IPS-15b (cell line): Measurements from ENCODE around the gene ARMC2.
"Not testable (repeated sequence)": the region's sequence is repeated elsewhere in the genome, so short reads cannot be mapped to it uniquely, and the experiment has no call there.

ENCODE experiments used
- H3K27me3 ChIP-seq: one replicate; pipeline ENCODE4 v1.6.1; 2013; ENCODE audit warnings: low read length; ENCODE audit not compliant: control insufficient read depth, insufficient read depth
- H3K36me3 ChIP-seq: one replicate; pipeline ENCODE4 v1.6.1; 2013; ENCODE audit warnings: low read length; ENCODE audit not compliant: control insufficient read depth, insufficient read depth
- H3K4me1 ChIP-seq: one replicate; pipeline ENCODE4 v1.6.1; 2013; ENCODE audit warnings: mild to moderate bottlenecking, low read length; ENCODE audit not compliant: control insufficient read depth, insufficient read depth
- H3K4me3 ChIP-seq: one replicate; pipeline ENCODE4 v1.5.1; 2013; ENCODE audit warnings: low read depth, low read length
- H3K9ac ChIP-seq: one replicate; pipeline ENCODE4 v1.6.1; 2013; ENCODE audit warnings: low read depth, mild to moderate bottlenecking, low read length
- H3K9me3 ChIP-seq: one replicate; pipeline ENCODE4 v1.6.1; 2013; ENCODE audit warnings: mild to moderate bottlenecking, low read length; ENCODE audit not compliant: control insufficient read depth, insufficient read depth

The ARMC2 gene

DNA sequence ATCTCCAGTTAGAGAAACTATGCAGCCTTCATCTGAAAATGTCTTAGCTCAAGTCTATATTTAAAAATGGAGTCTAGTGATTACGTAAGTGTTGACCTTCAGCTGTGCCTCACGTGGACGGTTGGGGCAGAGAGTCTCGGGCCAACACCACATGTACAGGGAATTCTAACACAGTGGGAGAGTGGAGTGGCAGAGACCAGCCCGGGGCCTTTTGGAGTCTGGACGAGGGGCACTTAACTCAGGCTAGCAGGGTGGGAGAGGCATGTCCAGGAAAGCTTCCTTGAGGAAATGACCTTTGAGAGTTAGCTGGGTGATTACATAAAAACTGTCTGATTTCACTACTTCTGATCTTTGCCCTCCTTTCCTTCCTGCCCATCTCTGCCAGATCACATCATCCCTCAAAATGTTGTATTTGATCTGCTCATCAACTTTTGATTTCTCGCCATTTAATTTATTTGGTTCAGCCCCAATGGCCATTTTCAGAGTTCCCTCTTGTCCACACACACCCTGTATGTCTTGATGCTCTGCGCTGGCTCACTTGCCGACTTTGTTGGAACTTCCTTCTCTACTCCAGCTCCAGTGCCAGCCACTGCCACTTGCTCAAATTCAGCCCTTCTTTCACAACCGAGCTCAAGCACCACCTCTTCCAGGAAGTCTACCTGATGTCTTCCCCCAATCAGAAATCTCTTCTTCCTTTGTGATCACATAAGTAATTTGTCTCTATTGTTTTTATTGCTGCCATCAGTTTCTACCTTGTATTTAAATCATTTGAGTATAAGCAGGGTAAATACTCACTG is 2.6 kb downstream of the ARMC2 start:
- Histone ChIP-seq H3K4me1 (no peaks in the 10 kb centered on the region), H3K9ac (no peak overlapping the region), H3K9me3 (no peaks in the 10 kb centered on the region), H3K36me3 (no peaks in the 10 kb centered on the region), H3K4me3 (no peak overlapping the region), H3K27me3 (no peaks in the 10 kb centered on the region)

DNA sequence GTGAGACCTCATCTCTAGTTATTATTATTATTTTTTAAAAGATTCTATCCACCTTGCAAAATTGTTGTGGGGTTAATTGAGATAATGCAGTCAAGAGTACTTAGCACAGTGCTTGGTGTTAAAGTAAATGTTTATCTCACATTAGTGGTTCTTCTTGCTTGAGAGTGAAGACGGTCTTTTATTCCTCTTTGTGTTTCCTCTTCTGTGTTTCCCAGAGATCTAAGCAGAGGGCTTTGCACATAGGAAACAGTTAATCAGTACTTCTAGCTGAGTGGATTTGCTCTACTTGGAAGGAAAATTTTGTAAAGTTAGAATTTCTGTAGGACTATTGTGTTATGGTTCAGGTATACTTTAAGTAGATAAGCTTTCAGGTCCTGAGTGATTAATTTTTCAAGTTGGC is 3.5 kb downstream of the ARMC2 start:
- Histone ChIP-seq H3K9ac (no peak overlapping the region), H3K36me3 (no peaks in the 10 kb centered on the region), H3K4me3 (no peak overlapping the region), H3K27me3 (no peaks in the 10 kb centered on the region), H3K4me1 (no peaks in the 10 kb centered on the region), H3K9me3 (no peaks in the 10 kb centered on the region)

GRCh38 chr6:108853077-108853476 is 4.9 kb downstream of the ARMC2 start:
- no peak overlapping the region for H3K9ac ChIP-seq
- no peaks in the 10 kb centered on the region for H3K4me1 ChIP-seq
- no peaks in the 10 kb centered on the region for H3K27me3 ChIP-seq
- H3K4me3 ChIP-seq = no peak overlapping the region
- no peaks in the 10 kb centered on the region for H3K36me3 ChIP-seq
- no peaks in the 10 kb centered on the region for H3K9me3 ChIP-seq

DNA sequence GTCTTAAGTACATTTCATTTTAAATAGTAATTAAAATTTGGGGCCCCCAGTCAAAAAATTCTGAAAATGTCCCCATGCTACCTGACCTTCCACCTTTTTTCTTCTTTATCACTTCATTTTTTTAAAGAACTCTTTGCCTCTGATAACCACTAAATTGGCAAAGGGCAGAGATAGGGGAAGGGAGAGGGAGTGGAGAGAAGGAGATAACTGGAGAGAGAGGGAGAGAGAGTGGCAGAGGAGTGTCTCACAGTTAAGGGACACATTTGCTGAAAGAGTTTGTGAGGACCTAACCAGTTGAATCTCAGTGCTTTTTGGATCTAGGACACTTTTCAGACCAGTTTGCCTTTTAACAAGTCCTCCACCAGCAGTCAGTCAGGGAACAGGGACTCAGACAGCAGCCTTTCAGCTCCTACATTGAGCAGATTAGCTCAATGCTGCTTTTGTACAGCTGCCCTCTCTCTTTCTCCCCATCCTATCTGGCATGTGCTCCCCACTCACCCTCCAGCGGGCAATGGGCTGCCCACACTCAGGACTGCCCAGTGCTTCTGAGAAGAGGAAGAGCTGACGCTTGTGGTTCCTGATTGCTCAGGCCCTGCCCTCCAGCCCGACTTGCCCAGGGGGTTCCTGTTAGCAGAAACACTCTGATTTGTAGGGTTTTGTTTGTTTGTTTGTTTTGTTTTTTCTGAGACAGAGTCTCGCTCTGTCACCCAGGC is 14.4 kb downstream of the ARMC2 start:
- no peaks in the 10 kb centered on the region for H3K36me3 ChIP-seq
- no peaks in the 10 kb centered on the region for H3K27me3 ChIP-seq
- H3K4me3 ChIP-seq = no peak overlapping the region
- no peaks in the 10 kb centered on the region for H3K4me1 ChIP-seq
- no peak overlapping the region for H3K9ac ChIP-seq
- H3K9me3 ChIP-seq = no peaks in the 10 kb centered on the region

GRCh38 chr6:108865751-108866286 is 17.6 kb downstream of the ARMC2 start:
- H3K9ac ChIP-seq, H3K27me3 ChIP-seq, H3K9me3 ChIP-seq, H3K4me1 ChIP-seq, H3K36me3 ChIP-seq, H3K4me3 ChIP-seq: not testable (repeated sequence)

GRCh38 chr6:108866798-108867197 is 18.6 kb downstream of the ARMC2 start:
- no peak overlapping the region for H3K9ac ChIP-seq
- H3K4me3 ChIP-seq = no peak overlapping the region
- H3K9me3 ChIP-seq = no peaks in the 10 kb centered on the region
- H3K36me3 ChIP-seq = no peaks in the 10 kb centered on the region
- H3K4me1 ChIP-seq = no peaks in the 10 kb centered on the region
- no peaks in the 10 kb centered on the region for H3K27me3 ChIP-seq

DNA sequence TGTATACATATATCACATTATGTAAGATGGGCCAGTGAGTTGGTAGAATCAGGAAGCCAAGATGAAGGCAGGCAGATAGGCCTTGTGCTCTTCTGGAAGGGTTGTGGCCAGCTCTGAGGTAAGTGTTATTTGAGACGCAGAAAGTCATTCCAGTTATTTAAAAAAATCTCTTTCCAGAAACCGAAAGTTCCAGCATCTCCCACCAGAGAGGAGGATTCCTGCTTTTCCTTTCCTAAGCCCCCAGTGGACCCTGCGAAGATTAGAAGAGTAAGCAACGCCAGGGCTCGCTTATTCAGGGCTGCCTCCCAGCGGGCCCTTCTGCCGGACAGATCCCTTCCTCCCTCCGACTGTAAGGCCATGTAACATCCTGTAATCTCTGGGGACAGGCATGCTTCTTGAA is 20.4 kb downstream of the ARMC2 start:
- Histone ChIP-seq H3K9me3 (no peaks in the 10 kb centered on the region), H3K9ac (no peak overlapping the region), H3K36me3 (no peaks in the 10 kb centered on the region), H3K27me3 (no peaks in the 10 kb centered on the region), H3K4me3 (no peak overlapping the region), H3K4me1 (peaks cover 10% of the 10 kb centered on the region)

- Histone ChIP-seq H3K27me3 (no peaks in the 10 kb centered on the region), H3K4me3 (no peak overlapping the region), H3K9ac (no peak overlapping the region), H3K9me3 (no peaks in the 10 kb centered on the region), H3K36me3 (no peaks in the 10 kb centered on the region), H3K4me1 (peaks cover 12% of the 10 kb centered on the region)
These were observed 21.7 kb downstream of the ARMC2 start for GRCh38 chr6:108869876-108870275.

DNA sequence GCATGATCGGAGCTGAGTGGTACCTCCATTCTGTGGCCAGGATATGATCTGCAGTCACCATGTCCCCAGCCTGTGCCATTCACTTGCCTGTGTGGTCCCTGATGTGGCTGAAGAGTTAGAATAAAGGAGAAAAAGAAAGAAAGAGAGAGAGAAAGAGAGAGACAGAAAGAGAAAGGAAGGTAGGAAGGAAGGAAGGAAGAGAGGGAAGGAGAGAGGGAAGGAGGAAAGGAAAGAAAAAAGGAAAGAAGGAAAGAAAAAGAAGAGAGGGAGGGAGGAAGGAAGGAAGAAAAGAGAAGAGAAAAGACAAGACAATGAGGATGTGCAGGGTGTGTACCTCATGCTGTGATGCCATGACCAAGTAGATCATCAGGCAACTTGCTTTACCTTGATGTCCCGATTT is 22.1 kb downstream of the ARMC2 start:
- Histone ChIP-seq H3K36me3 (no peaks in the 10 kb centered on the region), H3K9me3 (no peaks in the 10 kb centered on the region), H3K27me3 (no peaks in the 10 kb centered on the region), H3K4me3 (no peak overlapping the region), H3K4me1 (peaks cover 12% of the 10 kb centered on the region), H3K9ac (no peak overlapping the region)

GRCh38 chr6:108872141-108872557 is 23.9 kb downstream of the ARMC2 start:
- H3K27me3 ChIP-seq = no peaks in the 10 kb centered on the region
- H3K36me3 ChIP-seq = no peaks in the 10 kb centered on the region
- H3K4me1 ChIP-seq = peaks cover 12% of the 10 kb centered on the region
- no peaks in the 10 kb centered on the region for H3K9me3 ChIP-seq
- no peak overlapping the region for H3K9ac ChIP-seq
- no peak overlapping the region for H3K4me3 ChIP-seq

DNA sequence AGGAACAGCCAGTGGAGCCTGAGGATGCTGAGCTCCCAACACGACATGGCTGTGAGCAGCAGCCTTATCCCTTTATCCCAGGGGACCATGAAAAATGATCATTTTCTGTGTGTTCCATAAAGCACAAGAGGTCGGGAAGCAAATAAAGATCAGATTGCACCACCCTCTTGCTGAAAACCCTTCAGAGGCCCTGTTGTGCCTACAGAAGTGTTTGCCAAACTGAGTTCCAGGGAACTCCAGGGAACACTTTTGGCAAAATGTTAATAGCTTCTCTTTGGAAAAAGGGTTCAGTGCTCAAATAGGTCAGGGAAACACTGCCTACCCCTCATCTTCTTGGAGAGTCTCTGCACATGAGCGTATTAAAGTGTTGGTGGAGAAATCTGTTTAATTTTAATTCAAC is 24.4 kb downstream of the ARMC2 start:
- H3K9me3 ChIP-seq = no peaks in the 10 kb centered on the region
- no peak overlapping the region for H3K4me3 ChIP-seq
- H3K4me1 ChIP-seq = peaks cover 12% of the 10 kb centered on the region
- no peaks in the 10 kb centered on the region for H3K27me3 ChIP-seq
- H3K9ac ChIP-seq = no peak overlapping the region
- no peaks in the 10 kb centered on the region for H3K36me3 ChIP-seq

GRCh38 chr6:108873251-108873650 is 25.0 kb downstream of the ARMC2 start:
- Histone ChIP-seq H3K4me3 (no peak overlapping the region), H3K27me3 (no peaks in the 10 kb centered on the region), H3K36me3 (no peaks in the 10 kb centered on the region), H3K4me1 (peaks cover 12% of the 10 kb centered on the region), H3K9me3 (no peaks in the 10 kb centered on the region), H3K9ac (no peak overlapping the region)
